Measurements from ENCODE around the gene OR51L1.
"Not testable (repeated sequence)": the region's sequence is repeated elsewhere in the genome, so short reads cannot be mapped to it uniquely, and the experiment has no call there.

OR51L1 gene

DNA sequence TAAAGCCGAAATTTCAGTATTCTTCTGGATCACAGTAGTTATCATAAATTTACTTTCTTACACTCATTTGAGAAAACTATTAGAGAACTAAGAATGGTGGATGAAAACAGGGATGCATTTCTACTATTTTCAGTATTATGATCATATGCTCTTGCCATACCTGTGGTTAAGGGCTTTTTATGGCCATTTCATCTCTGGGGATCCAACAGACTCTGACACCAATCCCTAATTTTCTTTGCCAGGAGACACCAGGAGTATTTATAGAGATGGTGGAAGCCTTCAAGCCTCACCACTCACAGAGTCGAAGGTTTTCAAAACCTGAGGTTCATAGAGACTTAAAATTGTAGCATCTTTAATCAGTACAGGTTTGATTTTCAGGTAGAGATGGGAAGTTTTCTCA, at the start of gene OR51L1:
TSS of gene OR51L1 (plus strand) at position 301 of the 400 bp plus-strand sequence. CDS start 4,132 bp downstream, outside the sequence.
- no peak for DNase-seq

- DNase-seq, result no peak
Observed at GRCh38 chr11:4947505-4947904, 47.1 kb upstream of the OR51L1 start, which contains the start of gene OR51A4. Gene OR51A4, minus strand, starts transcription at chr11:4947605. Its CDS starts 505 bp downstream, at chr11:4947100.

GRCh38 chr11:4955613-4956012, 39.0 kb upstream of the OR51L1 start, which contains the start of gene OR51A2:
Gene OR51A2, minus strand, starts transcription at chr11:4955713. Its CDS starts 0 bp downstream, at chr11:4955713.
- DNase-seq, result not testable (repeated sequence)

GRCh38 chr11:4957396-4957795, 37.3 kb upstream of the OR51L1 start:
- DNase-seq, result no peak

- no peak for DNase-seq
Observed at GRCh38 chr11:4960877-4961276, 33.8 kb upstream of the OR51L1 start.

GRCh38 chr11:4962816-4963215, 31.8 kb upstream of the OR51L1 start:
- no peak for DNase-seq

DNA sequence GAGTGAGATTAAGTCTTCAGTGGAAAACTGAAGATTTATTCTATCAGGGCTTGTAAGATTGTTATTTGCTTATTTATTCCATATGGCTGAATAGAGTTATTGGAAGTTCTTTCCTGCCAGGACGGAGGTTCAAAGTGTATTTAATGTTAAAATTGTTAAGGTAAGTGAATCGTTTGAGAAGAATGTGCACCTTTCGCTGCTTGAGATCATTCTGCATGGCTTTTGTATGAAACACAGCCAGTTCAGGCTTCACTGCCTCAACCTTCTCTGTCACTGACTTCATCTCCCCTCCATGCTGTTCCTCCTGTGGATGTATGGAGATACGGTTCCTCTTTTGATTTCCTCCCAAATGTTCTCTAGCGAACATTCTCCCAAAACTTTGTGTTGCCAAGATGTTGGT, 19.2 kb upstream of the OR51L1 start:
- DNase-seq, result no peak

GRCh38 chr11:4979036-4979435, 15.6 kb upstream of the OR51L1 start:
- DNase-seq, result no peak

- no peak for DNase-seq
Observed at GRCh38 chr11:4982678-4983077, 12.0 kb upstream of the OR51L1 start.

- DNase-seq, result no peak
Observed at GRCh38 chr11:4983841-4984240, 10.8 kb upstream of the OR51L1 start.

DNA sequence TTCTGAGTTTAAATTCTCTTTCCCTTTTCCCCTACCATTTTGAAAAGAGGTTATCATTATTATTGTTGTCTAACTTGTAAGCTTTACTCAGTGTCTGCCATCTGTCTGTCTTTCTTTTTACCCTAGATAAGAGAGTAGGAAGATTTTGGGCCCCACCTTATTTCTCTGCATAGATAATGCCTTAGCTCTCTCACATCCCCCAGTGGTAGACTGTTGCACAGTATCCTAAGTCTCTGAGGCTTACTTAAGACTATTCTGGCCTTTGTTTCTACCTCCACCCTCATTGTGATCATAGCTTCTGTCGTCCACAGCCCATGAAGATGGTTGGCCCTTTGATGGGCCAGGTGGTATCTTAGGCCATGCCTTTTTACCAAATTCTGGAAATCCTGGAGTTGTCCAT, 3.6 kb upstream of the OR51L1 start:
- no peak for DNase-seq

- peak; percentile 32 to 64 (median 49) for DNase-seq
Observed at GRCh38 chr11:5004424-5005274, 10.0 kb downstream of the OR51L1 start.

DNA sequence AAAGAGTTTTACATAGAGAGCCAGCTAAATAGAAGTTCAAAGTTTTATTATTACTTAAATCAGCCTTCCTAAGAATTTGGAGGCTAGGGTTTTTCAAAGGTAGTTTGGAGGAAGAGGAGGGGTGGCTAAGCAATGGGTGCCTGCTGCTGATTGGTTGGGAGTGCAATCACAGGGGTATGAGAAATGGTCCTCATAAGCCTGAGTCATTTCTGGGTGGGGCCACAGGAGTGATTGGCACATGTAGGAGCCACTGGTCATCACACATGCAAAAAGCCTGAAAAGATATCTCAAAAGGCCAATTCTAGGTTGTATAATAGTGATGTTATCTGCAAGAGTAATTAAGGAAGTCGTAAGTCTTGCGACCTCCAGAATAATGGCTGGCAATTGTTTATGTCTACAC, 12.9 kb downstream of the OR51L1 start:
- DNase-seq, result peak; percentile 4 to 20 (median 15)

DNA sequence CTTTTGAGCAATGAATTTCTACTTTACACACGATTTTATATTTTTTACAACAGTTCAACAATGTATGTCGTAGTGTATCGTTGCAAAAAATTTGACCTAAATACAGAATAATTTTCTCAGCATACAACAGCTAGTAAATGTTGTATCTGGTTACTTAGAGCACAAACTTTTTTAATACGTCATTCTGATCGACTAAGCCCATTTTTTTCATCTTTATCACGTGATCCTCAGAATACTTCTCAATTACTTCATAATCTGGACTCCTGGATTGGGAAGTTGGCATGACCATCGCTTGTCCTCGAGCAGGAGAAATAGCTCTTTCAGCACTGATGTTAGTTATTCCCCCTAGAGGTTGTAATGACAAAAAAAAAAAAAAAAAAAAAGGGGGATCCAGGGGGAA, 16.6 kb downstream of the OR51L1 start:
- no peak for DNase-seq

DNA sequence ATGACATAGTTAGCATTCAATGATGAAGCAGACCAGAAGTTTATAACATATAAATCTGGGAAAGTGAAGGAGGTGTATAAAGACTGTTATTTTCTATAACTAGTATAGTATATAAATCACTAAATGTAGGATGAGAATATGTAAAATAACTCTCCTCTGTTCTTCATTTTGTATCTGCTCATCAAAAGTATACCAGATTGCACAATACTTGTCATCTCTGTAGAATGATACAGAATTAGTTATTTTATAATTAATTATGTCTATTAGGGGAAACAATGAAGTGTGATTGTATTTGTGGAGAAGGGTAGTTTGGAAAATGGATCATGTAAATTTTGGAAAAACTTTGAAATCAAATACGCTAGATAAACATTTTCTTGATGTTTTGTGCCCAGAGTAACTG, 18.4 kb downstream of the OR51L1 start:
- DNase-seq, result no peak

DNA sequence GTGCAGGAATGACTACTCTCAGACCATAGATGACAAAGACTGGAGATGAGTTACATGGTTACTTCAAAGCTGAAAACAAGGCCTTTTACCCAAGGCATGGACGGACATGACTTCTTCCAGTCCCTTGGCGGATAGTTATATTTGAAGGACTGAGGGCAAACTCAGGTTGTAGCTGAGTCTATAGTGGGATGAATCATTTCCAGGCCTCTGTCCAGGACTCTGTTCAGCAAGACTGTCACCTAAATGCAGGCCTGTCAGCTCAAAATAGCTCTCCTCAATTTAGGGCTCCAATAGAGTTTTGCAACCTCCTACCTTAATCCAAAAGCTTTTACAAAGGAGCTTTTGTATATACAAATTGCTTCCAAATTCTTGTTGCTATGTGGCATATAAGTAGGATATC, 27.3 kb downstream of the OR51L1 start:
- DNase-seq, result no peak

DNA sequence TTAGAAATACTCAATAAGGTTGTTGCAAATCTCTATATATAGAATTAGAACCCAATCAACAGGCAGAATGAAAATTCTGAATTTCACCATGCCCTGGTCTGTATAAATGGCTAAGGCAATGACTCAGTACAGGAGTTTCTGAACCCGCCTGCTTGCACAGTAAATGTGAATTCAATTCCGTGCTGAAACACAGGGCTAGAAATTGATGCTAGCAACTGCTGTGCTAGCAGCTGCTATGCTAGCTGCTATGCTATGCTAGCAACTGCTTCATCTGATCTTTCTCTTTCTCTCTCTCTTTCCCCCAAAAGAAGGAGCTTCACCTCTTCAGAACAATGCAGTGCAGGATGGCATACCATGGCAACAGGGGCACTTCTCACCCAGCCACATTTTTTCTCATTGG, 42.0 kb downstream of the OR51L1 start:
- DNase-seq, result no peak

- DNase-seq, result no peak
Observed at GRCh38 chr11:5037926-5038325, 43.3 kb downstream of the OR51L1 start.

GRCh38 chr11:5038341-5038740, 43.7 kb downstream of the OR51L1 start:
- no peak for DNase-seq

DNA sequence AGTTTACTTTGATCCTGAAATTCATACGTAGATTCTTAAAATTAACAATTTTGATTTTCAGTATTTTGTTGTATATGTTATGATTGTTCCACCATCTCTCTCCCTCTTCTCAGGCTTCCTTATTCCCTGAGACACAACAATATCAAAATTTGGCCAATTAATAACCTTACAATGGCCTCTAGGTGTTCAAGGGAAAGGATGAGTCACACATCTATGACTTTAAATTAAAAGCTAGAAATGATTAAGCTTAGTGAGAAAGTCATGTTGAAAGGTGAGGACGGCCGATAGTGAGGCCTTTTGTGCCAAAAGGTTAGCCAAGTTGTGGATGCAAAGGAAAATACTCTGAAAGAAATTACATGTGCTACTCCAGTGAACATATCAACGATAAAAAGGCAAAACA, 46.2 kb downstream of the OR51L1 start:
- no peak for DNase-seq

DNA sequence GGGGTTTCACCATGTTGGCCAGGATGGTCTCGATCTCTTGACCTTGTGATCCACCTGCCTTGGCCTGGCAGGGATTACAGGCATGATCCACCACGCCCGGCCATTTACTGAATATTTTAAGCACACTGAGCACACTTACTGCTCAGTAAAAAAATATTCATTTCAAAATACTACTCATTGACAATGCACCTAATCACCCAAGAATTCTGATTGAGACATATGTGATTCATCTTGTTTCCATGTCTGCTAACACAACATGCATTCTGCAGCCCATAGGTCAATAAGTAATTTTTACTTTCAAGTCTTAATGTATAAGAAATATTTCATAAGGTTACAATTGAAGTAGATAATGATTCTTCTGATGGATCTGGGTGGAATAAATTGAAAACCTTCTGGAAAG, 47.4 kb downstream of the OR51L1 start:
- DNase-seq, result no peak

DNA sequence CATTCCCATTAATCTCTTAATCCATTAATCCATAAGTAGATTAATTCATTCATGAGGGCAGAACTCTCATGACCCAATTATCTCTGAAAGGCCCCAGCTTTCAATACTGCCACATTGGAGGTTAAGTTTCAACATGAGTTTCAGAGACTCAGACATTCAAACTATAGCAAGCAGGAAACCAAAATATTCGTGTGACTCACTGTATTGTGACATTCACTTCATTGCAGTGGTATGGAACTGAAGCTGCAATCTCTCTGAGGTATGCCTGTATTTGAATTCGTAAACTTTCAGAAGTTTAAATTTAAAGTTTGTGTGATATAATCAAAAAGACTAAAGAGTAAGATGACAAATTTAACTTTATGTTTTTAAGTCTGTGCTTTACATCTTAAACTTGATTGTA, 48.7 kb downstream of the OR51L1 start:
- no peak for DNase-seq

GRCh38 chr11:5046226-5046625, 51.6 kb downstream of the OR51L1 start, which contains the start of gene OR52J3:
Gene OR52J3, plus strand, starts transcription at chr11:5046526. Its CDS starts 0 bp downstream, at chr11:5046526.
- DNase-seq, result no peak

GRCh38 chr11:5046754-5047330, 52.2 kb downstream of the OR51L1 start:
- DNase-seq, result no peak
